Nephron (organoid): Measurements from ENCODE around the gene AEBP2.

ENCODE experiments used
- H3K27ac Mint-ChIP-seq, 3 experiments: 2 replicates each; pipeline ENCODE4 v1.8.0; 2020; ENCODE audit warnings: mixed read lengths in 3 of 3, mild to moderate bottlenecking in 2 of 3, moderate library complexity in 1 of 3
- H3K27me3 Mint-ChIP-seq: 2 replicates; pipeline ENCODE4 v1.8.0; 2021; ENCODE audit warnings: low read depth, mild to moderate bottlenecking, moderate library complexity, mixed read lengths
- H3K36me3 Mint-ChIP-seq: 2 replicates; pipeline ENCODE4 v1.8.0; 2020; ENCODE audit warnings: low read depth, mixed read lengths
- H3K4me1 Mint-ChIP-seq: 2 replicates; pipeline ENCODE4 v1.8.0; 2020; ENCODE audit warnings: mixed read lengths
- H3K4me3 Mint-ChIP-seq, 3 experiments: 2 replicates each; pipeline ENCODE4 v1.8.0; 2020; ENCODE audit warnings: mild to moderate bottlenecking in 3 of 3, mixed read lengths in 3 of 3, moderate library complexity in 2 of 3
- H3K9me3 Mint-ChIP-seq: 2 replicates; pipeline ENCODE4 v1.8.0; 2020; ENCODE audit warnings: mixed read lengths
- TF ChIP-seq, protein P1 (sequence below), 3 experiments: fragments of 200-600 bp; sonication (generic); IDR thresholded peaks; one replicate each; pipeline ENCODE4 v1.5.0; 2021; ENCODE audit warnings: antibody characterized with exemption in 3 of 3; ENCODE audit not compliant: unreplicated experiment in 3 of 3

The AEBP2 gene

DNA sequence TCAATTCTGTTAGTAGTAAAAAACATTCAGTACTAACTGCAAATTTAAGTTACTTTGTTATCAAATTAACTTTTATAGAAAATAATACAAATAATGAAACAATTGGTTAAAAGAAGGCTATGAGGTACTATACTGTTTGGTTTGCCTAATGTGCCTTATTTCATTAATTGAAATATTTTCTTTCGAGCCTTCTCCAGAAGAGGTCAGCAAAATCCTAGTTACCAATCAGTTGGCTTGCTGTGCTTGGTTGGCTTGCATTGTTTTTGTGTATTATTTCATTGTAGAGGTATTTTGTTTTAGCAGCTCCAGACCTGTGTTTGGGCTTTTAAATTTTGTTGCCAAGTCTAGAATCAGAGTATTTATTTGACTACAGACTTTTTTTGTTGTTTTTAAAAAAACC is 68.5 kb downstream of the AEBP2 start:
- H3K36me3 Mint-ChIP-seq, result peaks cover 51% of the 10 kb centered on the region
- H3K27ac Mint-ChIP-seq, result peak overlapping the region in 1 of 3 experiments; percentile 71
- H3K9me3 Mint-ChIP-seq, result no peaks in the 10 kb centered on the region
- H3K27me3 Mint-ChIP-seq, result no peaks in the 10 kb centered on the region
- H3K4me1 Mint-ChIP-seq, result peaks cover 23% of the 10 kb centered on the region
- TF ChIP-seq, protein P1, sequence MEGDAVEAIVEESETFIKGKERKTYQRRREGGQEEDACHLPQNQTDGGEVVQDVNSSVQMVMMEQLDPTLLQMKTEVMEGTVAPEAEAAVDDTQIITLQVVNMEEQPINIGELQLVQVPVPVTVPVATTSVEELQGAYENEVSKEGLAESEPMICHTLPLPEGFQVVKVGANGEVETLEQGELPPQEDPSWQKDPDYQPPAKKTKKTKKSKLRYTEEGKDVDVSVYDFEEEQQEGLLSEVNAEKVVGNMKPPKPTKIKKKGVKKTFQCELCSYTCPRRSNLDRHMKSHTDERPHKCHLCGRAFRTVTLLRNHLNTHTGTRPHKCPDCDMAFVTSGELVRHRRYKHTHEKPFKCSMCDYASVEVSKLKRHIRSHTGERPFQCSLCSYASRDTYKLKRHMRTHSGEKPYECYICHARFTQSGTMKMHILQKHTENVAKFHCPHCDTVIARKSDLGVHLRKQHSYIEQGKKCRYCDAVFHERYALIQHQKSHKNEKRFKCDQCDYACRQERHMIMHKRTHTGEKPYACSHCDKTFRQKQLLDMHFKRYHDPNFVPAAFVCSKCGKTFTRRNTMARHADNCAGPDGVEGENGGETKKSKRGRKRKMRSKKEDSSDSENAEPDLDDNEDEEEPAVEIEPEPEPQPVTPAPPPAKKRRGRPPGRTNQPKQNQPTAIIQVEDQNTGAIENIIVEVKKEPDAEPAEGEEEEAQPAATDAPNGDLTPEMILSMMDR (IDR thresholded peaks at IDR 0.05; ENCODE audit: unreplicated experiment in 3 of 3), result peak; percentile 24 to 31 (median 28)
- no peak overlapping the region for H3K4me3 Mint-ChIP-seq

DNA sequence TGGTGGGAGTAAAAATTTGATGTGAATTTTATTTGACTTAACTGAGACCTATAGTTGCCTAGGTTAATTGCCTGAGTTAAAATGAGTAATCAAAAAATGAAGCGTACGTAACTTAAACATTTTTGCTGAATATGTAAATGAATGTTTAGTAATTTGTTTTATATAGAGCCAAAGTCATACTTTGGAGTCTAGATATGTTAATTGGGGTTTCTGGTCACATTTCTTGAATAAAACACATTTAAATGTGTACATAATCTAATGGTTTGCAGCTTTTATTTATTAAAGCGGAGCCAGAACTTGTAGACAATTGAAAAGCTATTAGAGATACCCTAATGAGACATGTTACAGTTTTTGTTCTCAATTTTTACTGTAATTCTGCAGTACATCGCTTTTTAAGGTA is 71.2 kb downstream of the AEBP2 start:
- peaks cover 19% of the 10 kb centered on the region for H3K4me1 Mint-ChIP-seq
- no peaks in the 10 kb centered on the region for H3K9me3 Mint-ChIP-seq
- peak overlapping the region in 1 of 3 experiments; percentile 17 for H3K27ac Mint-ChIP-seq
- TF ChIP-seq, protein P1 (IDR thresholded peaks at IDR 0.05; ENCODE audit: unreplicated experiment in 3 of 3), result no peak
- H3K36me3 Mint-ChIP-seq, result peaks cover 44% of the 10 kb centered on the region
- no peak overlapping the region for H3K4me3 Mint-ChIP-seq
- H3K27me3 Mint-ChIP-seq, result no peaks in the 10 kb centered on the region

DNA sequence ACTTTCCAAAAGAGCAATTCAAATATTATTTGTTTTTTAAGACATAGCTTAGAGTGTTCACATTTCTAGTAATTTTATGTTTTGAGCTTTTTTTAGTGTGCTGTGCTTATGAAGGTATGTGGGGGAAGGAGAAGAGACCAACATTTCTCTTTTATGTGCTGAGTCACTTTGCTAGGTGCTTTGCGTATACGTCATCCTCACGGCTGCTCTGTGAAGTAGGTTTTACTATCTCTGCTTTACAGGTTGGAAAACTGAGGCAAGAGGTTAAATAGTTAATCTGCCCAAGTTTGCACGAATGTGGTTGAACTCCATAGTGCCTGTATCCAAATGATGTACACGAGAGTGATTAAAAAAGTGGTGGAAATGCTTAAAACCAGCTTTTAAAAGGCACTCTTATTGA is 75.9 kb downstream of the AEBP2 start:
- TF ChIP-seq, protein P1 (IDR thresholded peaks at IDR 0.05; ENCODE audit: unreplicated experiment in 3 of 3), result no peak

DNA sequence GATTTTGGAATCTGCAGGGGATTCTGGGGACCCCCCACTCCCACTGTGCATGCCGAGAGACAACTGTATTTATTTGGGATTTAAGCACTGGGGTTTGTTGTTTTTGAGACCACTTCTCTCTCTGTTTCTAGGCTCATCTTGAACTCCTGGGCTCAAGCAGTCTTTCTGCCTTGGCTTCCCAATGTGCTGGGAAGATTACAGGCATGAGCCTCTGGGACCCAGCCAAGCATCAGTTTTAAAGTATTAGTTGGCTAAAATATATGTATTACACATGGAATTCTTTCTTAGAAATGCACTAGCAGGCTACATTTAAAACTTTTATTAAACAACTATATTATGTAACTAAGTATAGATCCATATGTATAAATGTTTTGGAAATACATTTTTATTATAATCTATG is 78.3 kb downstream of the AEBP2 start:
- TF ChIP-seq, protein P1 (IDR thresholded peaks at IDR 0.05; ENCODE audit: unreplicated experiment in 3 of 3), result no peak
- Mint-ChIP-seq H3K27me3 (no peaks in the 10 kb centered on the region), H3K27ac (peak overlapping the region; percentile 41 to 93 (median 83)), H3K4me1 (peaks cover 17% of the 10 kb centered on the region), H3K36me3 (peaks cover 35% of the 10 kb centered on the region), H3K4me3 (no peak overlapping the region), H3K9me3 (no peaks in the 10 kb centered on the region)

More for the DNA sequence above, 75.9 kb downstream of the AEBP2 start:
- Mint-ChIP-seq H3K9me3 (no peaks in the 10 kb centered on the region), H3K4me1 (peaks cover 22% of the 10 kb centered on the region), H3K27ac (peak overlapping the region in 2 of 3 experiments; percentile 44 to 61), H3K36me3 (peaks cover 51% of the 10 kb centered on the region), H3K4me3 (no peak overlapping the region), H3K27me3 (no peaks in the 10 kb centered on the region)

DNA sequence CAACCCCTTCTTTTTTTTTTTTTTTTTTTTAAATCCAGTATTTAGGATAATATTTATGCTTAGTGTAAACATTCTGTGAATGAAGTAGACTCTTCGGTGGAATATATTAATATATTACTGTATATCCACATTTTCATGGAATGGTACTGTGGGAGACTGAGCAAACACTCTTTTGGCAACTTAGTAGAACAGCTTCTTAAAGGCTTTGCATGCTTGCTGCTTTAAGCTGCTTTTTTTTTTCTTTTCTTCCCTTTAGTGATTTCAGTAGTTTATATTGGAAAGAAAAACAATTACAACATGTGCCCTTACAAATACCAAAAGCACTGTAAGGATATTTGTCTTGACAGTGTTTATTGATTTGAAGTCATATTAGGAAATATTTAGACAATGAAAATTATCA is 78.9 kb downstream of the AEBP2 start:
- peaks cover 17% of the 10 kb centered on the region for H3K4me1 Mint-ChIP-seq
- H3K4me3 Mint-ChIP-seq, result no peak overlapping the region
- TF ChIP-seq, protein P1 (IDR thresholded peaks at IDR 0.05; ENCODE audit: unreplicated experiment in 3 of 3), result no peak
- H3K27ac Mint-ChIP-seq, result peak overlapping the region in 1 of 3 experiments; percentile 83
- no peaks in the 10 kb centered on the region for H3K9me3 Mint-ChIP-seq
- no peaks in the 10 kb centered on the region for H3K27me3 Mint-ChIP-seq
- peaks cover 31% of the 10 kb centered on the region for H3K36me3 Mint-ChIP-seq

DNA sequence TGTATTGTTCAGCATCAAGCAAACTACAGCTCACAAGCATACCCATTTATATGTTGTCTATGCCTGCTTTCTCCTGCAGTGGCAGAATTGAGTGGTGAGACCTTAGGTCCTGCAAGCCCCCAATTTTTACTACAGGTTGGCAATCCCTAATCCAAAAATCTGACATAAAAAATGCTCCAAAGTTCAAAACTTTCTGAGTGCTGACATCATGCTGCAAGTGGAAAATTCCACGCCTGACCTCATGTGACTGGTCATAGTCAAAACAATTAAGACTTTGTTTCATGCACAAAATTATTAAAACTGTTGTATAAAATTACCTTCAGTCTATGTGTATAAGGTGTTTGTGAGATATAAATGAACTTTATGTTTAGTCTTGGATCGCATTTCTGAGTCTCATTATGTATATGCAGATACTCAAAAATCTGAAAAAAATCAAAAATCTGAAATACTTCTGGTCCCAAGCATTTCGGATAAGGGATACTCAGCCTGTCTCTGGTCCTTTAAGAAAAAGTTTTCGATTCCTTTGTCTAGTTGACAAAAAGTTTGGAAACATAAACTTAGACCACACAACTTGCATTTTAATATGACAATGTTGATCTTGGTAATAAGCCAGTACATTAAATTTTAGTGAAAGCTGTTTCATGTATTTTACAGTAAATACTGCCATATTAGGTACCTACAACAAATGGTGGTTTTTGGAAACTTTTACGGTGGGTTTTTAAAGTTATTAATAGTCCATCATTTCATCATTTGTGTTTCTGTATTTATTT is 81.5 kb downstream of the AEBP2 start:
- H3K9me3 Mint-ChIP-seq, result no peaks in the 10 kb centered on the region
- no peak overlapping the region for H3K4me3 Mint-ChIP-seq
- peaks cover 17% of the 10 kb centered on the region for H3K4me1 Mint-ChIP-seq
- no peak overlapping the region for H3K27ac Mint-ChIP-seq
- TF ChIP-seq, protein P1 (IDR thresholded peaks at IDR 0.05; ENCODE audit: unreplicated experiment in 3 of 3), result no peak
- H3K27me3 Mint-ChIP-seq, result no peaks in the 10 kb centered on the region
- H3K36me3 Mint-ChIP-seq, result peaks cover 16% of the 10 kb centered on the region
